ENCODE measurements around the gene ALCAM.
"Not testable (repeated sequence)": the region's sequence is repeated elsewhere in the genome, so short reads cannot be mapped to it uniquely, and the experiment has no call there.

Gene ALCAM

GRCh38 chr3:105534491-105534890 is 167.8 kb downstream of the ALCAM start:
- no peak for DNase-seq

- DNase-seq, result no peak
These were observed 170.8 kb downstream of the ALCAM start for GRCh38 chr3:105537371-105538080.

- no peak for DNase-seq
These were observed 171.8 kb downstream of the ALCAM start for GRCh38 chr3:105538483-105538882.

GRCh38 chr3:105539897-105540296 is 173.2 kb downstream of the ALCAM start:
- no peak for DNase-seq

- no peak for DNase-seq
These were observed 175.7 kb downstream of the ALCAM start for GRCh38 chr3:105542282-105543019.

- DNase-seq, result no peak
These were observed 178.3 kb downstream of the ALCAM start for GRCh38 chr3:105545051-105545450.

GRCh38 chr3:105553851-105554250 is 187.1 kb downstream of the ALCAM start:
- DNase-seq, result no peak

GRCh38 chr3:105555206-105555605 is 188.5 kb downstream of the ALCAM start:
- no peak for DNase-seq

- DNase-seq, result no peak
These were observed 193.1 kb downstream of the ALCAM start for GRCh38 chr3:105559856-105560255.

- no peak for DNase-seq
These were observed 195.2 kb downstream of the ALCAM start for GRCh38 chr3:105561876-105562275.

- no peak for DNase-seq
These were observed 198.0 kb downstream of the ALCAM start for GRCh38 chr3:105564546-105565288.

GRCh38 chr3:105571005-105571404 is 204.3 kb downstream of the ALCAM start:
- no peak for DNase-seq

- DNase-seq, result no peak
These were observed 205.8 kb downstream of the ALCAM start for GRCh38 chr3:105572501-105572900.

- DNase-seq, result no peak
These were observed 212.7 kb downstream of the ALCAM start for GRCh38 chr3:105579439-105579838.

GRCh38 chr3:105580296-105580965 is 213.7 kb downstream of the ALCAM start:
- DNase-seq, result no peak

- DNase-seq, result no peak
These were observed 215.3 kb downstream of the ALCAM start for GRCh38 chr3:105582015-105582414.

GRCh38 chr3:105584003-105584790 is 217.5 kb downstream of the ALCAM start:
- DNase-seq, result no peak

- DNase-seq, result no peak
These were observed 226.6 kb downstream of the ALCAM start for GRCh38 chr3:105593315-105593714.

GRCh38 chr3:105594219-105594618 is 227.5 kb downstream of the ALCAM start:
- DNase-seq, result no peak

GRCh38 chr3:105598042-105598796 is 231.5 kb downstream of the ALCAM start:
- no peak for DNase-seq

GRCh38 chr3:105599350-105599749 is 232.6 kb downstream of the ALCAM start:
- no peak for DNase-seq

GRCh38 chr3:105601756-105602155 is 235.0 kb downstream of the ALCAM start:
- DNase-seq, result not testable (repeated sequence)

All from cerebellar nuclear complex (tissue), 1 donor.